GM18873 (cell line): ENCODE results near the gene TNNT2.

Experiments used
- ATAC-seq: cut with Tn5 transposase; IDR thresholded peaks from one replicate; pipeline ENCODE4 v1.9.1; 2021; ENCODE audit warnings: mild to moderate bottlenecking, moderate library complexity, moderate number of reproducible peaks; ENCODE audit not compliant: unreplicated experiment, low FRiP score

TNNT2 gene

DNA sequence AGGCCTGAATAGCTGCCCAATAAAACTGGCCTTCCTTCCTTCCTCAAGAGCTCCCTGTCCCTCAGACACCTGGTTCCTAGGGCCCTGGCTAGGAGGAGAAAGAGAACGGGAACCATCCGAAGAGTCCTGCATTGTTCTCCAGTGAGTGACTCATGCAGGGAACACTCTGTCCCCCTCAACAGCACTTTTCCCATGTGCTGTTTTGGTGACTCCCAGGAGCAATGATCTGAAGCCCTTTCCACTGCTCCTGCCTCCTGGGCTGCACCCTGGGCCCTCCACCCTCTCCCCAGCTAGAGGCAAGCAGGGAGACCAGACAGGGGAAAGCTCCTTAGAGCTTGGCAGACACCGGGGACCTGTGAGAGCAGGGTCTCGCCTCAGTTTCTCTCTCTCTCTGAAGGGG lies 18.9 kb downstream of the TNNT2 start:
- ATAC-seq: no peak

DNA sequence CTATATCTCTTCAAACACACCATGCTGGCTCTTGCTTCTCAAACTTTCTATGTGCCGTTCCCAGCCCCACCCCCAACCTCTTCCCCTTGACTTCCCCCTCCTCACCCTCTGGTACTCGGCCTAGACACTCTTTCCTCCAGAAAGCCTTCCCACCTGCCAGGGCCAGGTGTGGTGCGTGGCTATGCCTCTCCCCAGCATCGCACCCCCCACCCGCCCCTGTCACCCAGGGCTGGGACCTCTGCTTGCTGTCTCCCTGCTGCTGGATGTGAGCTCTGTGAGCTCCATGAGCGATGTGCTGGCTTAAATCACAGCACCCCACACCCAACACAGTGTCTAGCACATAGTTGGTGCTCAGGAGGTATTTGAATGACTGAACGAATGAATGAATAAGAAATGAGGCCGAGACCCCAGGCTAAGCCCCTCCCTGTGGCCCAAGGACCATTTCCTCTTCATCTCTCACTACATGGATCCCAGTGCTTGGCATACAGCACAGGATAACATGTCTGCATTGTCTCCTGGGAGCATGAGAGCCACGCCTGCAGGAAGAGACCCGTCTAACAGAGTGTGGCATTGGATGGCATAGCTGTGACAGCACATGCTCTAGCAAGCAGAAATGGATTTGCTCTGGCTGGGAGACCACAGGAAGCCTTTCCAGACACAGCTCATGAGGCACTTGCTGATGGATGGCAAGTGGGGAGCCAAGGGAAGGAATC lies 19.7 kb downstream of the TNNT2 start:
- ATAC-seq: no peak

DNA sequence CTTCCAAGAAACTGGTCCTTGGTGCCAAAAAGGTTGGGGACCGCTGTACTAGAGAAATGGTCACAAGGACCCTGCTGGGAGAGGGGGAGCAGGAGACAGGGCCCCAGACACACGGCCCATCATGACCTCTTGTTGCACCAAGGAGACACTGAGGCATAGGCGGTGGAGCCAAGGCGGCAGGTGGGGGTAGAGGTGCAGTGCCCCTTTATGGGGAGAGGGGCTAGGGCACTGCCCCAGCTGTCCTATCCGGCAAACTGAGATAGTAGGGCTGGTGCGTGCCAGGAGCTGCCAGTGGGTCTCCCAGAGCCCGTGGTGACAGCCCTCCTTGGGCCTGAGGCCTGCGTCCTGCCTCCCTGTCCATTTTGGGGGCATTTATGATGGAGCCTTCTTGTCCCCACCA lies 20.3 kb downstream of the TNNT2 start:
- ATAC-seq: no peak

DNA sequence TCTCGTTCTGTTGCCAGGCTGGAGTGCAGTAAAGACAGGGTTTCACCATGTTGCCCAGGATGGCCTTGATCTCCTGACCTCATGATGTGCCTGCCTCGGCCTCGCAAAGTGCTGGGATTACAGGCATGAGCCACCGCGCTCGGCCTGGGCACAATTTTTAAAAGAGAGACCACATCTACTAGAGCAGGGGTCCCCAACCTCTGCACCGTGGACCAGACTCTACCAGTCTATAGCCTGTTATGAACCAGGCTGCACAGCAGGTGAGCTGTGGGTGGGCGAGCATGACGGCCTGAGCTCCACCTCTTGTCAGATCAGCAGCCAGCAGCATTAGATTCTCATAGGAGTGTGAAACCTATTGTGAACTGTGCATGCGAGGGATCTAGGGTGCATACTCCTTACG lies 20.8 kb downstream of the TNNT2 start:
- ATAC-seq: no peak

DNA sequence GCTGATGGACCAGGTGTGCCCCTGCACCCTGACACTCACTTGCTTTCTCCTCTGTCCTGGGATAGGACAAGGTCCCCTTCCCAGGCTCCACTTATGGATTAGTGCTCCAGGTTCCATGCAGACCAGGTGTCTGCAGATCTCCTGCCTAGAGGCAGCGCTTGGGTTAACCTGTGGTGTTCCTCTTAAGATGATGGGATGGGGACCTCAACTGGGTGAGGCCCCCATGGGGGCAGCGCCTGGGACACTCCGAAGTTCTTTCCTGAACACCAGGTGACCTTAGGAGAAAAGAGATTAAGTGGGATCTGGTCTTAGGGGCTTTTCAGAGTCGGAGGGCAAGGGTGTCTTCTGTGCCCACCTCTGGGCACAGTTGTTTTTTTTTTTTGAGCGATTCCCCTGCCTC lies 21.2 kb downstream of the TNNT2 start:
- no peak for ATAC-seq

DNA sequence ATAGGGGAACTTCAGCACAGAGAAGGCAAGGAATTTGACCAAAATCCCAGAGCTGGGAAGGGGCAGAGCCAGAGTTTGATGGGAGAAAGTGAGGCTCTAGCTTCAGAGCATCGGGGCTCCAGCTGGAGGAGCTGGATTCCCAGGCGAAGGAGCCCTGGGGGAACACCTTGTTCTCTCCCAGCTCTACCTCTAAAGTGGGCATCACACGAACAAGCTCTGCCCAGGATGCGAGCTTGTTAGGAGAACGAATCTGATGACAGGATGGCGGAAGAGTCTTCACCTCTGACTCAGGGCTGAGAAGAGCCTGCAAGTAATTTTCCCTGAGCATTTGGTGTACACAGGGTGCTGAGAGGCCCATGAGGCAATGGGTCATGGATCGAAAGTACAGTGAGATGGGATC lies 22.0 kb downstream of the TNNT2 start:
- no peak for ATAC-seq

DNA sequence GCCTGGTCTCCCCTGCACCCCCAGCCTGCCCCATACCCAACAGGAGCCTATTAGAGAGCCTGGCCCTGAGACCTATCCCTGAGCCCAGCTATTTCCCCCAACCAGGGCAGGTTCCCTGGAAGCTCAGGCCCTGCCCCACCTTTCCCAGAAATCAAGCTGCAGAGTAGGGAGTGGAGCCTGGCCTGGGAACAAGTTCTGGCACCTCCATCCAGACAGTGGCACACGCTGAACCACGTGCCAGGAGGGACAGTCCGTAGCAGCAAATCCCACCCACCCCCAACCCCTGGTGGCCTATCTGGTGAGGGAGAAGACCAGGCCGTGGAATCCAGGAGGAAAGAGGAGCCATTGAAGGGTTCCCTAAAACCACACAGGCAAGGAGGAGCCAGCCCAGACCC lies 22.6 kb downstream of the TNNT2 start:
- ATAC-seq: no peak

DNA sequence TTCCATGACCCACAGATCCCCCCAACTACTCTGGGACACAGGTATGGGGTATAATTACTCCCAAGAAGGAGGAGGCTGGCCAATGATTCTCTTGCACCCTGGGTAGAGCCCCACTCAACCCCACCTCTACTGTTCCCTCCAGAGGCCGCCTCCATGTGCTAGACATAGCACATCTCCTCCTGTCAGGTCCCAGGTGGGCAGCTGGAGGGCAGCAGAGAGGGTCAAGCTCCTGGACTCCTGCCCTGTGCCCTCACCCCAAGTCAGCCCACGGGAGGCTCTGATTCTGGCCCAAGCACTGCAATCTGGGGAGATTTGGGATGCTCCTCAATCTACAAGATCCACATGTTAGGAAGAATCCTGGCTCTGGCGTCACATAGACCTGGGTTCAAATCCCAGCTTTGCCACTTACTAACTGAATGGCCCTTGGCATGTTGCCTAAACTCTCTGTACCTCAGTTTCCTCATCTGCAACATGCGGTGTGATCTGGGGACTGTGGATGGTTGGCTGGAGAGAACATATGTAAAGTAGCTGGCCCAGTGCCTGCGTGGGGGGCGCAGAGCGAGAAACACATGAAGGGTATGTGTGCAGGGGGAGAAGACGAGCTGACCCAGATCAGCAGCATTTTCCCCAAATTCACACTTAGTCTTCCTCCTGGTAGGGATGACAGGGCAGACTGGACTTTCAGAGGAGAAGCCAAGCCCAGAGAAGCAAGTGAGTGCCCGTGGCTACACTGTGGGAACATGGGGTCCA lies 23.2 kb downstream of the TNNT2 start:
- ATAC-seq: no peak

DNA sequence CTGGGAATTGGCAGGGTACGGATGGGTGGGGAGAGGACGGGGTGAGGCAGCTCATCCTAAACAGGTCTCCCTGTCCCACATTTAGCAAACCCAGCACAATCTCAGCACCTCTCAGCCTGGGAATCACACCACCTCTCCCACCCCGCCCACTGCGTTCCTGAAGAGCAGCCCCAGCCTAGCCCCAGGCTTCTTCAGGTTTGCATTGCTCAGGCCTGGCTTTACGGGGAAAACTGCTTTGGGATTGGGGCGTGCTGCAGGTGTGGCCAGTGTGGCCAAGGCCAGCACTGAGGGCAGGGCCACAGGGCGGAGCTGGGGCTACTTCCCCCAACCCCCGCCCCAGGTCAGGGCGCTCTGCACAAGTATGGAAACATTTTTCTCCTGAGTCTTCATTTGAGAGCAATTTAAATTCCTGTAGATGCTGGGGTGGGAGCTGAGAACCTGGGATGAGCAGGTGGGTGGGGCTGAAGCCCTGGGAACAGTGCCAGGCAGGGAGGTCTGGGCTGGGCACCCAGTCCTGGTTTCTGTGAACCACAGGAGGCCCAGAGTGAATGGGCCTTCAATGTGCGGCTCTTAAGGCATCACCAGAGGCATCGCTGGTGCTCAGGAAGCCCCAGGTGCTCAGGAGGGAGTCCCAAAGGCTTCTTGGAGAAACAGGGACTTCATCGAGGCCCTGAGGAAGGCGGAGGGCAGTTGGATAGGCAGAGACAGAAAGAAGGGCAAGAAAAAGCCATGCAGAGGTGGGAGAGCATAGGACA lies 24.1 kb downstream of the TNNT2 start:
- no peak for ATAC-seq

DNA sequence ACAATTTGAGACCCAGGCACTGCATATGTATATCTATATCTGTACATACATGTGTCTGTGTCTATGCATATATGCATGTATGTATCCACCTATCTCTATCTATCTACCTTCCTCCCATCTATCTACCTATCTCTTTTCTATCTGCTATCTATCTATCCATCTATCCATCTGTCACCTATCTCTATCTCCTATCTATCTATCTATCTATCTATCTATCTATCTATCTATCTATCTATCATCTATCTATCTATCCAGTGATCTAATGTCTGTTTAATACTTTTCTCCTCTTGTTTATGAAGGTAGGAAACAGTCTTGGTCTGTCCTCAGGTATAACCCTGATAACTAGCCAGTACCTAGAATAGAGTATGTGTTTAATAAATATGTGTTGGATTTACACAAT lies 25.9 kb downstream of the TNNT2 start:
- no peak for ATAC-seq

DNA sequence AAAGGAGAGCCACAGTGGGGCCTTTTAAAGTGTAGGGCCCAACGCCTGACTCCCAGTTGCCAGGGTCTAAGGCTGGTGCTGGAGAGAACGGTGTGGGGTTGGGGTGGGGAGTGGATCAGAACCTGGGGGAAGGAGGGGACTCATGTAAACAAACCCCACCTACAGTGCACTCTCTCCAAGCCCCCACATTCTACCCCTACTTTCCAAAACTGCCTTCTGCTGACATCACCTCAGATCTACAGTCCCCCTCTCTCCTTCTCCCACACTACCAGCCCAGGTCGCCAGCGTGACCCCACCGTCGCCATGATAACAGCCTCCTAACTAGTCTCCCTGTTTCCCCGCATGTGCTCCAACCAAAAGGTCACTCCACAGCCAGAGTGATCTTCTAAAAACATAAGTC lies 26.6 kb downstream of the TNNT2 start:
- ATAC-seq: no peak

DNA sequence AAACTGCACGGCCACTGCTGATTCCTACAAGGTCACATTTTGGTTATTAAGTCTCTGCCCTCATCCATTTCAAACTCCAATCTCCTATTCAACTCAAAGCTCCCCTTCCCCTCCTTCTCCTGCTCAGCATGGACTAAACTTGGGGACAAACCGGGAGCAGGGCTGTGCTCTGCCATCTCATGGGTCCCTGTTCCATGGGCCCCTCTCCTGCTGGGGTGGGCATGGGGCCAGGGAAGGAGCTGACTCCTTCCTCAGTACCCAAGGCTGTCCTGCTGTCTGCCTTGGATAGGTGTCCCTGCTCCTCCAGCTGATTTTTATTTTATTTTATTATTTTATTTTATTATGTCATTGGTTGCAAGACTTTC lies 27.1 kb downstream of the TNNT2 start:
- no peak for ATAC-seq

DNA sequence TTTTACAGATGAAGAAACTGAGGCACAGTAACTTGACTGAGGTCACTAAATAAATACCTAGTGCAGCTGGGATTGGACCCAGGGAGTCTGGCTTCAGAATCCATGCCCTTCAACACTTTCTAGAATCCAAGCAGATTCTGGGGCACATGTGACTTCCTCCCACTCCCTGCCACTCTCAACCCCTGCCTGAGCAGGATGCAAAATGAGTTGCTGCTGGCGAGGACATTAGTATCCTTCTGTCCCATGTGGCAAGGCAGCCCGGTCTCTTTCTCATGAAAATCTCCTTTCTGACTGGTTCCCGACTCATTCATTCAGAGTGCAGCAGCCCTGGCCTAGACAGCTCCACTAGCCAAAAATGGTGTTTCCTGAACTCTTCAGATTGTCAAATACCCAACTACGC lies 28.4 kb downstream of the TNNT2 start:
- no peak for ATAC-seq

DNA sequence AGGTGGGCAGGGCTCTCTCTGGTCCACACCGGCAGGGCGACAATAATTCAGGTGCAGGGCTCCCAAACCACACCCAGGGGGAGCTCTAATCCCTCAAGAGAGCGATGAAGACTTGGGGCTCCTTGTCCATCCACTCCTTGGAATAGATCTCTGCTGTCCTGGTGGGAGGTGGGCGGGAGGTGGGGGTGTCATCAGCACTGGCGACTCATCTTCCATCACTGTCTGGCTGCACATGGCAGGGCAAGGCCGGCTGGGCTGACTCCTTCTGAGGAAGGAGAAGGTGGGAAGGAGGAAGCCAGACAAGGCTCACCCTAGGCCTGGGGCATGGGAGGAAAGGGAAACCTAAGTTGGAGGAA lies 29.3 kb downstream of the TNNT2 start:
- no peak for ATAC-seq

DNA sequence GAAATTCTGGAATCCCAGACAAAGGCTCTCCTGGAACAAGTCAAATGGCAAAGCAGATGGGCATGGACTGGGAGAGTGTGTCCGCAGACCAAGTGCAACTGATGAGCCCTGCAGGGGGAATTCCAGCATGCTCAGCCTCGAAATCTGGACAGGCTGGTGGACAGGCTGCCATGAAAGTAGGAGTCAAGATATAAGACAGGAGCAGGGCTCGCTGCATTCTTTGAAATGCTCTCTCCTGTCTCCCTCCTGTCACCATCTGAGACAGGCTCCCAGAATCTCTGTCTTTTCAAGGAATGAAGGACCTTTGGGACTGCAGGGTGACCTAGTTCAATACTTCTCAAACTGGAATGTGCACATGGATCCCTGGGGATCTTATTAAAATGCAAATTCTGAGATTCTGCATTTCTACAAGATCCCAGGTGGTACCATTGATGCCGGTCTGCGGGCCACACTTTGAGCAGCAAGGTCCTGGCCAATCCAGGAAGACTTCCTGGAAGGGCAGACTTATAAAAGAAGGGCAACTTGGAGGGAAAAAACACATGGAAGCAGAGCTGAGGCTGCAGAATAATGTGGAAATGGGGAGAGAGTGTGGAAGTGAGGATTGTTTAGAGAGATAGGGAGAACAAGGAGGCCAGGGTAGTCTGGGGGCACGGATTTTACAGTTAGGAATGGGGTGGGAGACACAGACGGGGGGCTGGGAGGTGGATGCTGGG lies 29.8 kb downstream of the TNNT2 start:
- no peak for ATAC-seq

DNA sequence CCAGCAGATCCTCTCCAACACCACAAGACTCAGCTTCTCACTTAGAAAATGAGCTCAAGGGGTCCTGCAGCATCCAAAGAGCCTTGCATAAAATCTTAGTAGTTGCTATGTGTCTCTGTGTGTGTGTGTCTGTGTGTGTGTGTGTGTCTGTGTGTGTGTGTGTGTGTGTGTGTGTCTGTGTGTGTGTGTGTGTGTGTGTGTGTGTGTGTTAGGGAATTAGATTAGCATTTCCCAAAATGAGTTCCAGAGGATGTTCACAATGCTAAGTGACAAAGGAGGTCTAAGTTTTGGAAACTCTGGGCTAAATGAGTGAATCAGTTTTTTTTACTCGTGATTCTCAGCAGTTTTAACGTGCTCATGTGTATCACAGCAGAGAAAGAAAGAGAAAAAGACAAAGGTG lies 30.5 kb downstream of the TNNT2 start:
- no peak for ATAC-seq

DNA sequence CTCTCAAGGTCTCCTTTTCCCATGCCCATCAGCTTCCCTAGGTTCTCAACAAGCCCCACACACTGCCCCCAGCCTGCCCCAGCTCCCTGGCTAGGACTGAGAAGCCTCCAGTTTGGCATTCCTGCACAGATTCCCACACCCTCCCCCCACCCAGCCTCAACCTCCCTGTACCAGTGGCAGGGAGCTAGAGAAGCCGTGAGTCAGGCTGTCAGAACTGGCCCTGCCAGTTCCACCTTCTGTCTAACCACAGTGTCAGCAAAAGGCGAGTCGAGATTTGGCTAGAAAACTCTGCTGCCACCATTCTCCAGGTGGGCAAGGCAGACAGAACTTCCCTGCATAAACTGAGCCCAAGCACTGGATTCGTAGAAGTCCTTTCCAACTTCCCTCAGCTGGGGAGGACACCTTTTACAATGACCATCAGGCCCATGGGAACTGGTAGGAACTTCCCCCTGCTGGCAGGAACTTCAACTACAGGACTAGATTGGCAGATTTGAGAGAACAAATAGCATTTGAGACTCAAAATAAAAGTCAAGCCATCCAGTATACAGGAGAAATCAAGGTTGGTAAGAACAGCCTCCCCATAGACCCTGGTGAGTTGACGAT lies 31.0 kb downstream of the TNNT2 start:
- no peak for ATAC-seq

DNA sequence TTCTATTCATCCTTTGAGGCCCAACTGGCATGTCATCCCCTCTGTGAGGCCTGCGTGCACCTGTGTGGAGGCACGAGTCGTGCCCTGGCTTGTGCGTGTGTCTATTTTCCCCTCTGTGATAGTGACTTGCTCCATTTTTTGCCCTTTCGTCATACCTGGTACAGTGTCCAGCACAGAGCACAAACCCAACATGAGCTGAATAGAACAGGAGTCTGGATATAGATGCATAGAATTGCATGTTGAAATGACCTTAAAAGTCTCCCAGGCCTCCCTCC lies 32.5 kb downstream of the TNNT2 start:
- no peak for ATAC-seq

DNA sequence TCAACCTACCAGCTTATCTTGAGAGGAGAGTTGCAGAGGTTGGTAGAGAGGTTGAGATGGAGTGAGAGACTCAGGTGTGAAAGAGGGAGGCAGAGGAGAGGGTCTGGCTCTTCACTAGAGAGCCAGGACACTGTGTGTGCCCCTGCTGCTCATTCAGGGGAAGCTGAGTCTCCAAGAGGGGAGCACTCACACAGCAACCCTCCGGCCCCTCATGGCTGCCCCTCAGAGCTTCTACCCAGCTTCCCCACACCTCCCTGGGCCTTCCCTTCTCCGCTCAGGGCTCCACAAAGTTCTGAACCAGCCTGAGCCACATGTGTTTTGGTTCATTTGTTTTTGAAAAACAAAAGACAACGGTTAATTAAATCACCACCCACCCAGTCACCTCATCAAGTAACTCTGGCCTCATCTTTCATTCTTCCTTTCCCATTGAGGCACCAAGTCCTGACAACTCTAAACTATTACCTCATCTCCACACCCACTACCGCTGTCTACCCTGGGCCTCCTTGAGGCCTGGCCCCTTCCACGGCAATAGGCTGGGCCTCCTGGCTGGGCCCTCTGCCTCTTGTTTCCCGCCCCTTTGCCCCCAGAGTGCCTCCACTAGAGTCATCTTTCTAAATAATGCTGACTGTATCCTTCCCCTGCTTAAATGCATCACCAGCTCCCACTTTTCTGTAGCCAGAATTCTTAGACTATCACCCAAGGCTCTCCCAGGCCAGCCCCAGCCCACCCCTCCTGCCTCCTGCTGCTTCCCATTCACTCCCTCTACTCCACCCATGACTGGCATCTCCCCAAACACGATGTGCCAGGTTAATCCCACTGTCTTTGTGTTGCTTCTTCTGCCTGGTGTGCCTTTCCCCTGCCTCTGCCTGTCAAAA lies 33.0 kb downstream of the TNNT2 start:
- ATAC-seq: no peak

DNA sequence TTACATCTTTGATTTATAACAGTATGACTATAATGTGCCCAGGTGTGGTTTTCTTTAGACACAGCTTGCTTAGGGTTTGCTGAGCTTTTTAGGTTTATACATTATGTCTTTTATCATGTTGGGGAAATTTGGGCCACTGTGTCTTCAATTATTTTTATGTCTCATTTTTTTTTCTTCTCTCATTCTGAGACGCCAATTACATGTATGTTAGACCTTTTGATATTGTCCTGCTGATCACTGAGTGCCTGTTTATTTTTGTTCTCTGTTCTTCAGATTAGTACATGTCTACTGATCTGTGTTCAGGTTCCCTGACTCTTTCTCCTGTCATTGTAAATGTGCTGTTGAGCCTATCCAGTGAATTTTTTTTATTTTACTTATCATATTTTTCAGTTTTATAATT lies 36.1 kb downstream of the TNNT2 start:
- ATAC-seq: no peak
